Mucosa of gallbladder (tissue), 1 donor: ENCODE results near the gene DAB1. TPM values are rescaled to one million over a fixed set of nuclear protein-coding genes. Genes with fewer than 3 reads are reported as not detected.
"Not testable (repeated sequence)": the region's sequence is repeated elsewhere in the genome, so short reads cannot be mapped to it uniquely, and the experiment has no call there.

Experiments used
- DNase-seq: peaks from one replicate; pipeline ENCODE4 v3.0.0-alpha.2; 2020; ENCODE audit warnings: low spot score
- total RNA-seq: library from RNA; stranded (reverse); gene quantifications from one replicate; pipeline ENCODE4 v1.2.1, GENCODE V29; 2021
- donor health status: DM: no; HTN: no; CAD: no.

Gene DAB1
- total RNA-seq, 1 donor from 2014 or later = 5.0 TPM

DNA sequence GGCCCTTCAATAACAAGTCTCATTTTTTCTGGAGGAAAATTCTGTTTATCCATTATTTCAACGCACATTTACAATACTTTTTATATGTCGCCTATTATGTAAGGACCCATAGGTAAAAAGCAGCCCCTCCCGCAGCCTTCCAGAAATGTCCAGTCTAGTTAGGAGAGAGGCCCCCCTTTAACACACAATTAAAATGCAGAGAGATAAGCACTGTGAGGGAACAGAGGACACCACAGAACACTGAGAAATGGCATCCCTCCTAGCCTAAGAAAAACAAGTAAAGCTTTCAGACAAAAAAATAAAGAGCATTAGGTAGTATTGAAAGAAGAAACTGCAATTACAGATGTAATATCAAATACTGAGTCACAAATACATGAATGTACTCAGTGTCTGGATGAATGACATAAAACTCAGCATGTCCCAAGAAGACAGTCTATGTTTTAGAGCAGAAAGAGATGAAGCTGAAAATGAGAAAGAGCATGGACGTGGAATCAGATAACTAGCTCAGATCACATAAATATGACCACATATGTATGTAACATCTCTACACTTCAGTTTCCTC, 62.9 kb downstream of the DAB1 start:
- no peak for DNase-seq

GRCh38 chr1:57357462-57357861, 66.4 kb downstream of the DAB1 start:
- DNase-seq = no peak

DNA sequence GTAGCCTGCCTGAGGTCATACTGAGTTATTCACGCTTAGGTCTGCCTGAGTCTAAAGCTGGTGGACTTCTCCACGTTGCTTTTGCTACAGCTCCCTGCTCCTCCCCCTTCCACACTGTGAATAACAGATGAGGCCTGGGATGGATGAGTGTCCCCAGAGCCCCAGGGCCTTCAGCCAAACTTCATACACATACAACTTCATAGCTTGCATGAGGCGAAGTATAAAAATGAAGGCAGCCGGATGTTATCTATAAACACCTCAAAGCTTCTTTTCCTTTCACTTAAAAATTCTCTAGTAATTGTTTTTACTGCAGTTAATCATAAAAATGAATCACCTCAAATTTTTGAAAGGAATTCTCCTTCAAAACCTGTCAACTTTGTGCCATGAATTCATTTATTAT, 70.2 kb downstream of the DAB1 start:
- DNase-seq = no peak

- DNase-seq = no peak
These were observed 73.2 kb downstream of the DAB1 start for GRCh38 chr1:57350610-57351009.

- no peak for DNase-seq
These were observed 74.9 kb downstream of the DAB1 start for GRCh38 chr1:57348921-57349320.

DNA sequence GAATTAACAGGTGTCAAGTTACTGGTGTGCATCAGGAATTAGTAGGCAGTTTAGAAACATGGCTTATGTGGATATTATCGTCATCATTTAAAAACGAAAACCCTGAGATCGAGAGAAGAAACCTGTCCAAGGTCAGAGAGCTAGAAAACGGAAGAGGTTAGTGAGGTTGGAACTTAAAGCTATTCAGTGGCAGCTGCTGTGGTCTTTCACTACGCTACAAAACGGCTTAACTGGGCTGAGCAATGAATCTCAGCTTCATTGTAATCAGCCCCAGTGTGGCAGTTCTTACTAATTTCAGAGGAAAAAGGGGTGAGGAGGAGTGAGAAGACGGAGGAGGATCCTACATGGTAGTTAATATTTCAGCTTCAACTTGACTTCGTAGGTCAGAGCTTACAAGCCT, 77.9 kb downstream of the DAB1 start:
- DNase-seq = no peak

GRCh38 chr1:57344265-57344664, 79.6 kb downstream of the DAB1 start:
- no peak for DNase-seq

- DNase-seq = not testable (repeated sequence)
These were observed 80.5 kb downstream of the DAB1 start for GRCh38 chr1:57343298-57343915.

DNA sequence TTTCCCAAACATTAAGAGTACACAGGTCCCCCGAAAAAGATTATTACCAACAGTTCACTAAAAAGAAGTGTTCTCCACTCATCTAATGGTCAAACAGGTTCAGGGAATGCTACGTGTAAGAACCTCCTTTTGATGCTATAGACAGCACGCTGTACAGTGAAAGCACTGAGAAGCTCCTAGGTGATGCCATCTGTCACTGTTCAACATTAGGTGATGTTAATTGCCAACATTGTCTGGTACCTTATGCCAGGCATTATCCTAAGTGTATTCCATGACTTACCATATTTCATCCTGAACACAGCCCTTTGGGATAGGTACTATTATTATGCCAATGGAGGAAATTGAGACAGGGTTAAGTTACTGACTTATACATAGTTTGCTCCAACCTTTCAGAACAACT, 82.1 kb downstream of the DAB1 start:
- DNase-seq = no peak

GRCh38 chr1:57340334-57341070, 83.4 kb downstream of the DAB1 start:
- DNase-seq = no peak

GRCh38 chr1:57337623-57338022, 86.2 kb downstream of the DAB1 start:
- no peak for DNase-seq

- no peak for DNase-seq
These were observed 87.1 kb downstream of the DAB1 start for GRCh38 chr1:57336793-57337192.

- no peak for DNase-seq
These were observed 92.2 kb downstream of the DAB1 start for GRCh38 chr1:57331620-57332019.

GRCh38 chr1:57329937-57330336, 93.9 kb downstream of the DAB1 start:
- no peak for DNase-seq

GRCh38 chr1:57329001-57329527, 94.8 kb downstream of the DAB1 start:
- DNase-seq = no peak

GRCh38 chr1:57327946-57328345, 95.9 kb downstream of the DAB1 start:
- no peak for DNase-seq

DNA sequence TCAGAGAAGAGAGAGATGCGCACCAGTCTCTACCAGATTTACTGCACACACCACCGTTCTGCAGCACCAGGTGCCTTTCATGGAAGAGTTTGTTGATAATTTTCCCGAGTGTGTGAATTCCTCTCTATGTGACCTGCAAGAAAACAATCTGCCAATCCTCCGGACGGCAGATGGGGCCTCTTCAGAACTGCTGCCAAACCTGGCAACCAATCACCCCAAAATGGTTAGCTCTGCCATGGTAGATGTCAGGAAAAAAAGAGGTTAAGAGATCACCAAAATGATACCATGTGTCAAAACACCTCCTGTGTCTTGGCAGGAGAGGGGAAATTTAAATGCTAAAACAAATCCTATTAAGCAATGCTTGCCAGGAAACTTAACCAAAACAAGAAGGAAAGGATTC, 96.5 kb downstream of the DAB1 start:
- no peak for DNase-seq

- DNase-seq = no peak
These were observed 98.3 kb downstream of the DAB1 start for GRCh38 chr1:57325536-57325935.

DNA sequence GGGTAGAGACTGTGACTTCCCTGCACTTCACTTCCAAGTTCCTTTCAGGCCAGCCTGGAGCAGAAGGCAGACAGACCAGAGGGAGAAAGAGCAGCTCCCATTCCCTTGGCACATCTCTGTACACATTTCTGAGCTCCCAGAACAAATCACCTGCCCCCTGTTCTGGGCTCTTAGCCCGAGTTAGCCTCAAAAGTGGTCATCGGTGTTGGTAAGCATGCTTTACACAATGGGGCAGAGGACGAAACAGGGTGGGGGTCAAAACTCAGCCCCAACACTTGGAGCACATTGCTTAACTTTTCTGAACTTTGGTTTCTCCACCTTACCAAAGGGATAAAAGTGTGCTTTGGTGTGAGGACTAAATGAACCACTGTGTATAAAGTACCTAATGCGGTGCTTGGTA, 98.7 kb downstream of the DAB1 start:
- DNase-seq = peak; percentile 19

DNA sequence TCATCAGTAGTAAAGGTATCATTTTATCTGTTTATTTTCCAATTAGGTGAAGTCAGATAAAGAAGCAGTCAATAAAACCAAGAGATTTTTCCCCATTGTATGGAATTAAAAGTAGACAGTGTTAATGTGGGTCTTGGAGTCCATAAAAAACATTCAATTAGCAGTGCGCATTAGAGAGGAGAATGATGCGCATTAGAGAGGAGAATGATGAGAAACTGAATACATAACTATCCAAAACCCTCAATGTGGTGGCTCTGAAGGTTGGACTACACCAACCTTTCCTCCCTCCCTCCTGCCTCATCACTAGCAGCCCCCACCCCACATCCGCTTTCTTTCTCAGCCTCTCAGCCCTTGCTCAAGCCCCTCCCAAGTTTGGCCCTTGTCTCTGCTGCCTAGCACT, 99.5 kb downstream of the DAB1 start:
- no peak for DNase-seq

GRCh38 chr1:57321776-57322175, 102.1 kb downstream of the DAB1 start:
- no peak for DNase-seq

- no peak for DNase-seq
These were observed 104.1 kb downstream of the DAB1 start for GRCh38 chr1:57319791-57320190.

- DNase-seq = no peak
These were observed 104.7 kb downstream of the DAB1 start for GRCh38 chr1:57319165-57319564.
